ENCODE results near the gene SCRN1.

Gene SCRN1

DNA sequence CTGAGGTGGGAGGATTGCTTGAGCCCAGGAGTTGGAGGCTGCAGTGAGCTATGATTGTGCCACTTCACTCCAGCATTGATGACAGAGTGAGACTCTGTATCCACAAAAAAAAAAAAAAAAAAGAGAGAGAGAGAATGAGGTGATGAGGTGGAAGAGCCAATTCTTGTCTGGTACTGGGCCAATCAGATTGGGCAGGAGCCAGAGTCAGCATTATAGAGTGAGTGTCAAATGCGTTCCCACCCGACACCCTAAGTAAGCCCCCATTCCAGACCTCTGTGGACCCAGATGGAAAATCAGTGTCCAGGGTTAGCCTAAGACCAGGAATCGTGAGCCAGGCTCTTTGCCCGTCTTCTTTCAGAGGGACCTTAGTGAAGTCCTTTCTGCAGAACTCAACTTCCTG, 99.3 kb downstream of the SCRN1 start:
- DNase-seq (ENCODE audit: insufficient read length, low spot score) (no peak), FAIRE-seq (no peak)
- TF ChIP-seq PAX5 (IDR thresholded peaks at IDR 0.05; ENCODE audit: insufficient read depth, low read length, severe bottlenecking) (no peak), POLR2AphosphoS5 (IDR thresholded peaks at IDR 0.05; ENCODE audit: low read depth, low read length) (no peak), POLR2A (IDR thresholded peaks at IDR 0.05; ENCODE audit: low read depth, low read length) (no peak), SPI1 (IDR thresholded peaks at IDR 0.05; ENCODE audit: low read depth, low read length) (no peak), POU2F2 (IDR thresholded peaks at IDR 0.05; ENCODE audit: low read depth, low read length) (no peak), TAF1 (IDR thresholded peaks at IDR 0.05; ENCODE audit: low read depth, low read length) (no peak)

DNA sequence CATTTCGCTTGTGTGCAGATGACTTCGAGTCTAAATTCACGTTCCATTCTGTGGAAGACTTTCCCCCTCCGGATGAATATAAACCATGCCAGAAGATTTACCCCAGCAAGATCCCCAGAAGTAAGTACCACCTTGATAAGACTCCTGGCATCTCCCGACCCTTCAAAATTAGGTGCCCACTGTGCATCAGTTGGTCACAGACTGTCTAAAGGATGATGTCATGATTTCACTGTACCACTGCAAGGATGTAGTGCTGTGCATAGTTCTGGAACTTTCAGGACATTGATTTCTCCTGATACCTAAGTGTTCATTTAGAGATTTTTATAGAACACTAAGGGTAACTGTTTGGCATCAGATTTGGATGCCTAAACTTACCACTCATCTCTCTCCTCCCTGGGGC, 100.3 kb downstream of the SCRN1 start:
- FAIRE-seq (no peak), DNase-seq (ENCODE audit: insufficient read length, low spot score) (no peak)
- TF ChIP-seq POU2F2 (IDR thresholded peaks at IDR 0.05; ENCODE audit: low read depth, low read length) (no peak), PAX5 (IDR thresholded peaks at IDR 0.05; ENCODE audit: insufficient read depth, low read length, severe bottlenecking) (no peak), POLR2AphosphoS5 (IDR thresholded peaks at IDR 0.05; ENCODE audit: low read depth, low read length) (no peak), POLR2A (IDR thresholded peaks at IDR 0.05; ENCODE audit: low read depth, low read length) (no peak), SPI1 (IDR thresholded peaks at IDR 0.05; ENCODE audit: low read depth, low read length) (no peak), TAF1 (IDR thresholded peaks at IDR 0.05; ENCODE audit: low read depth, low read length) (no peak)

DNA sequence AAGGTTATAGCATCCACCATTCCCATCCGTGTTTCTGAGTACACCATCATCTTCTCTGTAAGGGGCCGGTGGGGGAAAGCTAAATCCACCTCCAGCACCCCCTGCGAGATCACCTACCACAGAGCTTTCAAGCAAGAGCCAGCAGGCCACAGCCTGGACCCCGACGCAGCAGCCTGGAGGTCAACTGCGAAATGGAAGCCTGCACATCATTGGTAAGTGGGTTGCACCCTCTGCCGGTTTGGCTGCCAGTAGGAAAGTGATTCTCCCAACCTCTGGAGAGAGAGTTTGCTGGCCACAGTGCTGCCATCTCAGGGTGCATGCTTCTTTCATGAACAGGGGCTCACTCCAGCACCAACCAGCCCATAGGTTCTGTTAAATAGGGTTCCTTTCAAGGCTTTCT, 101.6 kb downstream of the SCRN1 start:
- no peak for TF ChIP-seq TAF1 (IDR thresholded peaks at IDR 0.05; ENCODE audit: low read depth, low read length)
- TF ChIP-seq POLR2AphosphoS5 (IDR thresholded peaks at IDR 0.05; ENCODE audit: low read depth, low read length): no peak
- TF ChIP-seq PAX5 (IDR thresholded peaks at IDR 0.05; ENCODE audit: insufficient read depth, low read length, severe bottlenecking): no peak
- TF ChIP-seq POU2F2 (IDR thresholded peaks at IDR 0.05; ENCODE audit: low read depth, low read length): no peak
- no peak for TF ChIP-seq SPI1 (IDR thresholded peaks at IDR 0.05; ENCODE audit: low read depth, low read length)
- no peak for TF ChIP-seq POLR2A (IDR thresholded peaks at IDR 0.05; ENCODE audit: low read depth, low read length)
- DNase-seq (ENCODE audit: insufficient read length, low spot score): no peak
- no peak for FAIRE-seq

DNA sequence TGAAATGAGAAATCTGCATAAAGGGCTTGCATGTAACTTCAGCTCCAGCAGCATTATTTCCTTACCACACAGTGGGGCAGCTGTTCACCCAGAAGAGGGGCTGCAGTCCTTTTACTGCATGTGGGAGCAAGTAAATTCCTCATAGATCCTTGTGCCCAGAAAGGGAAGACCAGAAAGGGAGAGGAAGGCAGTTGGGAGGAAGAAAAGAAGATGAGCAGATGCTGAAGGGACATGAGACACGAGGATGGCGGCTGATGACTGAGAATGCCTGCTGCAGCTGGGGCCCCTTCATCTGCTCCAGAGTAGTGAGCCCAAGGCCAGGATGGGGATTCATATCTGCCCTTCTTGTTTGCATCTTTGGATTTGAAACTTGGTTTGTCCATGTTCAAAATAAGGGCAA, 102.8 kb downstream of the SCRN1 start:
- DNase-seq (ENCODE audit: insufficient read length, low spot score) (no peak), FAIRE-seq (no peak)
- no peak for TF ChIP-seq TAF1 (IDR thresholded peaks at IDR 0.05; ENCODE audit: low read depth, low read length)
- no peak for TF ChIP-seq SPI1 (IDR thresholded peaks at IDR 0.05; ENCODE audit: low read depth, low read length)
- no peak for TF ChIP-seq PAX5 (IDR thresholded peaks at IDR 0.05; ENCODE audit: insufficient read depth, low read length, severe bottlenecking)
- no peak for TF ChIP-seq POLR2A (IDR thresholded peaks at IDR 0.05; ENCODE audit: low read depth, low read length)
- no peak for TF ChIP-seq POLR2AphosphoS5 (IDR thresholded peaks at IDR 0.05; ENCODE audit: low read depth, low read length)
- no peak for TF ChIP-seq POU2F2 (IDR thresholded peaks at IDR 0.05; ENCODE audit: low read depth, low read length)

DNA sequence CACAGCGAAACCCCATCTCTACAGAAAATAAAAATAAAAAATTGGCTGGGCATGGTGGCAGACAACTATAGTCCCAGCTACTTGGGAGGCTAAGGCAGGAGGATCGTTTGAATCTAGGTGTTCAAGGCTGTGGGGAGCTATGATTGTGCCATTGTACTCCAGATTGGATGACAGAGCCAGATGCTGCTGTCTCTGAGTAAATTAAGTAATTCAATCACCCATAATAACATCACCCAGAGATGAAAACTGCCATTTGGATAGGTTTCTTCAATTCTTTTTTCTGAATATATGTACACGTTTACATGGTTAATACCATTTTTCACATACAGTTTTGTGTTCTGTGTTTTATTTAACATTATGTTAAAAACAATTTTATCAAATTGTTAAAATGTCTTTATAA, 104.0 kb downstream of the SCRN1 start:
- DNase-seq (ENCODE audit: insufficient read length, low spot score) (no peak), FAIRE-seq (no peak)
- TF ChIP-seq POLR2AphosphoS5 (IDR thresholded peaks at IDR 0.05; ENCODE audit: low read depth, low read length) (no peak), PAX5 (IDR thresholded peaks at IDR 0.05; ENCODE audit: insufficient read depth, low read length, severe bottlenecking) (no peak), POLR2A (IDR thresholded peaks at IDR 0.05; ENCODE audit: low read depth, low read length) (no peak), POU2F2 (IDR thresholded peaks at IDR 0.05; ENCODE audit: low read depth, low read length) (no peak)

DNA sequence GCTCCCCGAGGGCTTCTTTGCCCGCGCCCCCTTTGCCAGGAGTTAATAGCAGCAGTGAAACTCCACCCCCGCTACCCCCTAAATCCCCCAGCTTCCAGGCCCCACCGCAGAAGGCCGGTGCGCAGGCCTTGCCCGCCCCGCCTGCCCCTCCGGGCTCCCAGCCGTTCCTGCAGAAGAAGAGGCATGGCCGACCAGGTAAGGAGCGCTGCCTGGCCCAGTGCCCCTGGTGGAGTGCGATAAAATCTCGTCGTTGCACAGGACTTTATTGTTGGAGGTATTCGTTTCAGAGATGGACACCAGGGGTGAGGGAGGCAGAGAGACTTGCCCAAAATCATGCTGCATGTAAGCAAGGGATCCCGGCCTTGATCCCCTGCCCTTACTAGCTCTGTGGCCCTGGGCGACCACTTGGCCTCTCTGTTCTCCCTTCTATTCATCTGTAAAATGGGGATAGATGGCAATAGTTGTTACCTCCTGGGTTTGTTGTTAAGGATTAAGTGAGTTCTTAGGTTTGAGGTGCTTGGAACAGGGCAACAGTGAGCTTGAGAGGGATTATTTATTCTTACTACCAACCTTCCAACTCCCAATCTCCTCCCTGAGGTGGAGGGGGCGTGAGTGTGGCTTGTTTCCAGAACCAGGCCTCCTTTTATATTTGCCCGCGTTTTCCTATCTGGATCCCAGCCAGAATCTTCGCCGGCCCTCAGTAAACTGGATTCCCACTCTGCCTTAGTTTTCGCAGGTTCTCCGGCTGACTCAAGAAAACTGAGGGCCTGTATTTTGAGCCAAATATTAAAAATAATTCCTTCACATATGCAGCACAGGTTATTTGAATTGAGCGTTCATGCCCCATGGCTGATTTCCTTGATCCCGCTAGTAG, 105.0 kb downstream of the SCRN1 start:
- TF ChIP-seq PAX5 (IDR thresholded peaks at IDR 0.05; ENCODE audit: insufficient read depth, low read length, severe bottlenecking) (no peak), POLR2AphosphoS5 (IDR thresholded peaks at IDR 0.05; ENCODE audit: low read depth, low read length) (no peak), POU2F2 (IDR thresholded peaks at IDR 0.05; ENCODE audit: low read depth, low read length) (no peak), POLR2A (IDR thresholded peaks at IDR 0.05; ENCODE audit: low read depth, low read length) (no peak), TAF1 (IDR thresholded peaks at IDR 0.05; ENCODE audit: low read depth, low read length) (no peak), SPI1 (IDR thresholded peaks at IDR 0.05; ENCODE audit: low read depth, low read length) (no peak)
- DNase-seq (ENCODE audit: insufficient read length, low spot score) (no peak), FAIRE-seq (no peak)

DNA sequence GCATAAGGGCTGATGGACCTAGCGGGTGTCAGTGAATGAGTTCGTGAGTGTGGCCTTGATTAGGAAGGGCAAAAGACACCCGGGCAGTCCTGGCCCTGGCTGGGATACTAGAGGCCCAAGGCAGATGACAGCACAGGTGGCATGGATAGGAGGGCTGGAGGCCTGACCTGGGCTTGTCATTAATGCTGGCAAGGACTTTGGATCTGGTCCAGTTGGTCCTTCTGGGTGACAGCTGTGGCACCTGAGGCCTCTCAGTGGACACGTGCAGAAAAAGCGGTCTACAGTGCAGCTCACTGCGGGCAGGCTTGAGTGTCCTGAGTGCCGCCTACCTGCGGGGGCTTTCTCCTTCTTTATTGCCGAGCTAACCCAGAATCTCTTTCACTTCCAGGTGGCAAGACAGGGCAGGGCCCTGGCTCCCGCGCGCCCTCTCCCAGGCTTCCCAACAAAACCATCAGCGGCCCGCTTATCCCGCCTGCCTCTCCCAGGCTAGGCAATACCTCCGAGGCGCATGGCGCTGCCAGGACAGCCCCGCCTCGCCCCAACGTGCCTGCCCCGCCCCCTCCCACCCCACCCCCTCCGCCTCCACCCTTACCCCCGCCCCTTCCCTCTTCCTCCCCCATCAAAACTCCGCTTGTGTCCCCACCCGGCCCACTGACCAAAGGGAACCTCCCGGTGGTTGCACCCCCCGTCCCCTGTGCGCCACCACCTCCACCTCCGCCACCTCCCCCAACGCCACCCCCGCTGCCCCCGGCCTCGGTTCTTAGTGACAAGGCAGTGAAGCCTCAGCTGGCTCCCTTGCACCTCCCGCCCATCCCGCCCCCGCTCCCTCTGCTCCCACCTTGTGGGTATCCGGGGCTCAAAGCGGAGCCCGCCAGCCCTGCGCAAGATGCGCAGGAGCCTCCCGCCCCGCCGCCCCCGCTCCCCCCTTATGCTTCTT, 105.9 kb downstream of the SCRN1 start:
- TF ChIP-seq POLR2A (IDR thresholded peaks at IDR 0.05; ENCODE audit: low read depth, low read length): no peak
- TF ChIP-seq POLR2AphosphoS5 (IDR thresholded peaks at IDR 0.05; ENCODE audit: low read depth, low read length): no peak
- FAIRE-seq (no peak), DNase-seq (ENCODE audit: insufficient read length, low spot score) (no peak)

DNA sequence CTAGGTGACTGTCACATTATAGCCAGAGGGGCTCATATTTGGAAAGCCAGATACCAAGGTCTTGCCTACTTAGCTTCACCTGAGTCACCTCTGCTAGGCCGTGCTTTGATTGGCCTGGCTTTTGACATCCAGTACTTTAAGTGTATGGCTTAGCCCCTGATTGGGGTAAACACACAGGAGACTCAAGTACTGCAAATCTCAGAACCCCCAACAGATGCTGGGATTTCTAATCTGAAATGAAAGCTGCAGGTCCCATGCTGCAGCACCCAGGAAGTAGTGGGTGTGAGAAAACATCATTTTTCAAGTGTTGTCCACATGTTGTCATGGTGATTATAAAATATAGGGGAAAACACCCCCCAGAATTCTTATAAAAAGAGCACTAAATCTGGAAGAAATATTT, 107.1 kb downstream of the SCRN1 start:
- no peak for TF ChIP-seq POLR2AphosphoS5 (IDR thresholded peaks at IDR 0.05; ENCODE audit: low read depth, low read length)
- no peak for TF ChIP-seq POU2F2 (IDR thresholded peaks at IDR 0.05; ENCODE audit: low read depth, low read length)
- no peak for TF ChIP-seq POLR2A (IDR thresholded peaks at IDR 0.05; ENCODE audit: low read depth, low read length)
- no peak for TF ChIP-seq SPI1 (IDR thresholded peaks at IDR 0.05; ENCODE audit: low read depth, low read length)
- no peak for TF ChIP-seq TAF1 (IDR thresholded peaks at IDR 0.05; ENCODE audit: low read depth, low read length)
- no peak for TF ChIP-seq PAX5 (IDR thresholded peaks at IDR 0.05; ENCODE audit: insufficient read depth, low read length, severe bottlenecking)
- FAIRE-seq: no peak
- DNase-seq (ENCODE audit: insufficient read length, low spot score): no peak

DNA sequence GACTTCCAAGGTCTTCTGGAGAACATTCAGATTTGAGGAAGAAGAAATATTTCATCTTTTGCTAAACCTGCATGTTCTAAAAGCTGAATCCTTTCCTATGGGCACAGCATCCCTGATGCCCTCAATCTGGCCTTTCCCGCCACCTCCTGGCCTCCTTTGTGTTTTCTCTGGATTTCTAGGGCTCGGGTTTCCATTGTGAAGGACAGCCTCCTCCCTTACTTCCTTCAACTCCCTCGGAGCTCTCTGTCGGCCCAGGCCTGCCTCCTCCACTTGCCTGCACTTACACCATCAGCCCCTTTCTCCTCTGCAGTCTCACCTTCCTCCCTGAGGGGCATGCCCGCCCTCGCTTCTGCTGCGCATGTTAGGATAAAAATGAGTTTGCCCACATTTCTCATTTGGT, 107.9 kb downstream of the SCRN1 start:
- FAIRE-seq (no peak), DNase-seq (ENCODE audit: insufficient read length, low spot score) (no peak)
- TF ChIP-seq PAX5 (IDR thresholded peaks at IDR 0.05; ENCODE audit: insufficient read depth, low read length, severe bottlenecking): no peak
- no peak for TF ChIP-seq POLR2AphosphoS5 (IDR thresholded peaks at IDR 0.05; ENCODE audit: low read depth, low read length)
- no peak for TF ChIP-seq TAF1 (IDR thresholded peaks at IDR 0.05; ENCODE audit: low read depth, low read length)
- no peak for TF ChIP-seq SPI1 (IDR thresholded peaks at IDR 0.05; ENCODE audit: low read depth, low read length)
- no peak for TF ChIP-seq POLR2A (IDR thresholded peaks at IDR 0.05; ENCODE audit: low read depth, low read length)
- TF ChIP-seq POU2F2 (IDR thresholded peaks at IDR 0.05; ENCODE audit: low read depth, low read length): no peak

Data from GM12891 (cell line).